ENCODE measurements around the gene CSMD2.

Gene CSMD2

GRCh38 chr1:33993301-33993700 lies 171.7 kb downstream of the CSMD2 start:
- no peak for DNase-seq

GRCh38 chr1:33990281-33990680 lies 174.7 kb downstream of the CSMD2 start:
- DNase-seq = no peak

- no peak for DNase-seq
Measured at GRCh38 chr1:33988161-33988560, 176.9 kb downstream of the CSMD2 start.

- DNase-seq = no peak
Measured at GRCh38 chr1:33986390-33987095, 178.5 kb downstream of the CSMD2 start.

GRCh38 chr1:33985656-33986055 lies 179.4 kb downstream of the CSMD2 start:
- no peak for DNase-seq

- no peak for DNase-seq
Measured at GRCh38 chr1:33984906-33985565, 180.0 kb downstream of the CSMD2 start.

GRCh38 chr1:33982419-33982818 lies 182.6 kb downstream of the CSMD2 start:
- no peak for DNase-seq

- no peak for DNase-seq
Measured at GRCh38 chr1:33979341-33979740, 185.7 kb downstream of the CSMD2 start.

GRCh38 chr1:33975961-33976360 lies 189.1 kb downstream of the CSMD2 start:
- DNase-seq = no peak

GRCh38 chr1:33973799-33974545 lies 191.1 kb downstream of the CSMD2 start:
- no peak for DNase-seq

GRCh38 chr1:33972676-33973395 lies 192.2 kb downstream of the CSMD2 start:
- DNase-seq = no peak

GRCh38 chr1:33971913-33972312 lies 193.1 kb downstream of the CSMD2 start:
- no peak for DNase-seq

GRCh38 chr1:33971018-33971710 lies 193.9 kb downstream of the CSMD2 start:
- no peak for DNase-seq

GRCh38 chr1:33970148-33970825 lies 194.7 kb downstream of the CSMD2 start:
- DNase-seq = no peak

- no peak for DNase-seq
Measured at GRCh38 chr1:33966346-33967141, 198.5 kb downstream of the CSMD2 start.

- DNase-seq = no peak
Measured at GRCh38 chr1:33965086-33965485, 199.9 kb downstream of the CSMD2 start.

- no peak for DNase-seq
Measured at GRCh38 chr1:33962061-33962460, 203.0 kb downstream of the CSMD2 start.

- DNase-seq = no peak
Measured at GRCh38 chr1:33960188-33960895, 204.7 kb downstream of the CSMD2 start.

GRCh38 chr1:33957854-33958253 lies 207.2 kb downstream of the CSMD2 start:
- DNase-seq = no peak

- DNase-seq = no peak
Measured at GRCh38 chr1:33955096-33955495, 209.9 kb downstream of the CSMD2 start.

GRCh38 chr1:33949570-33949969 lies 215.5 kb downstream of the CSMD2 start:
- no peak for DNase-seq

All from NCI-H1436 treated with DMSO at 0.1 percent for 48 hours (cell line).